HG02840 (cell line): Measurements from ENCODE around the gene ILKAP.

ENCODE experiments used
- ATAC-seq: cut with Tn5 transposase; IDR thresholded peaks from one replicate; pipeline ENCODE4 v1.9.1; 2021; ENCODE audit warnings: mild to moderate bottlenecking, moderate library complexity, moderate number of reproducible peaks; ENCODE audit not compliant: unreplicated experiment, low FRiP score

The ILKAP gene

GRCh38 chr2:238167344-238167715 is 36.2 kb downstream of the ILKAP start:
- ATAC-seq = no peak

GRCh38 chr2:238166391-238167343 is 36.8 kb downstream of the ILKAP start:
- ATAC-seq = no peak

- no peak for ATAC-seq
These were observed 38.1 kb downstream of the ILKAP start for GRCh38 chr2:238165288-238165921.

- no peak for ATAC-seq
These were observed 38.6 kb downstream of the ILKAP start for GRCh38 chr2:238164906-238165287.

GRCh38 chr2:238163481-238164198 is 39.9 kb downstream of the ILKAP start:
- ATAC-seq = no peak

GRCh38 chr2:238162846-238163441 is 40.6 kb downstream of the ILKAP start:
- ATAC-seq = no peak

- no peak for ATAC-seq
These were observed 41.1 kb downstream of the ILKAP start for GRCh38 chr2:238162251-238162845.

- no peak for ATAC-seq
These were observed 42.0 kb downstream of the ILKAP start for GRCh38 chr2:238161291-238162051.

- ATAC-seq = no peak
These were observed 43.0 kb downstream of the ILKAP start for GRCh38 chr2:238160206-238161129.

GRCh38 chr2:238159661-238160205 is 43.8 kb downstream of the ILKAP start:
- ATAC-seq = no peak

GRCh38 chr2:238159071-238159539 is 44.4 kb downstream of the ILKAP start:
- ATAC-seq = no peak

GRCh38 chr2:238158509-238159070 is 44.9 kb downstream of the ILKAP start, which contains the start of gene ERFE:
Gene ERFE (plus strand): TSS chr2:238158970. CDS start chr2:238159008, 38 bp downstream.
- ATAC-seq = no peak

- no peak for ATAC-seq
These were observed 45.4 kb downstream of the ILKAP start for GRCh38 chr2:238158018-238158508.

- ATAC-seq = no peak
These were observed 45.9 kb downstream of the ILKAP start for GRCh38 chr2:238157506-238158017.

GRCh38 chr2:238155761-238156694 is 47.5 kb downstream of the ILKAP start:
- no peak for ATAC-seq

GRCh38 chr2:238155051-238155760 is 48.3 kb downstream of the ILKAP start:
- ATAC-seq = no peak
